A673 (cell line): Measurements from ENCODE around the gene MYPN. TPM values are rescaled to one million over a fixed set of nuclear protein-coding genes. Genes with fewer than 3 reads are reported as not detected.

Experiments
- BruUV-seq: library from RNA; stranded (reverse); fragments of 400-500 nt; replicated peaks from 2 replicates; lab custom pipeline; 2021; lab: Mats Ljungman, UMichigan
- CTCF ChIA-PET: fragments of 300-600 bp; sonication (Branson Sonifier 250); formaldehyde crosslinking; loops from one replicate; lab custom pipeline; 2022; ENCODE audit warnings: antibody characterized with exemption; lab: Charles Lee
- POLR2A ChIA-PET: fragments of 300-600 bp; sonication (Branson Sonifier 250); formaldehyde crosslinking; loops from one replicate; lab custom pipeline; 2022; ENCODE audit warnings: antibody characterized with exemption; ENCODE audit not compliant: low non-redundant PET; lab: Charles Lee
- DNase-seq: peaks from one replicate; pipeline ENCODE4 v3.0.0-alpha.2; 2015; ENCODE audit warnings: low spot score
- H3K27ac ChIP-seq: fragments of 200-600 bp; sonication (generic); 2 replicates; pipeline ENCODE4 v1.5.1; 2016; ENCODE audit warnings: mixed run types, low read depth, mild to moderate bottlenecking, mixed read lengths, antibody characterized with exemption, low read length; ENCODE audit not compliant: poor library complexity, severe bottlenecking
- H3K27me3 ChIP-seq: fragments of 200-600 bp; sonication (generic); replicated peaks from 2 replicates; pipeline ENCODE4 v1.6.1; 2017; ENCODE audit warnings: mixed run types, low read depth, mild to moderate bottlenecking, mixed read lengths, antibody characterized with exemption, low read length; ENCODE audit not compliant: insufficient read depth, poor library complexity
- H3K36me3 ChIP-seq: fragments of 200-600 bp; sonication (generic); 2 replicates; pipeline ENCODE4 v1.6.1; 2016; ENCODE audit warnings: mixed run types, mild to moderate bottlenecking, mixed read lengths, antibody characterized with exemption, low read length; ENCODE audit not compliant: insufficient read depth, poor library complexity, severe bottlenecking
- H3K4me1 ChIP-seq: fragments of 200-600 bp; sonication (generic); 2 replicates; pipeline ENCODE4 v1.6.1; 2017; ENCODE audit warnings: mixed run types, mild to moderate bottlenecking, mixed read lengths, antibody characterized with exemption, low read length; ENCODE audit not compliant: insufficient read depth, poor library complexity, severe bottlenecking
- H3K4me3 ChIP-seq: fragments of 200-600 bp; sonication (generic); 2 replicates; pipeline ENCODE4 v1.5.1; 2016; ENCODE audit warnings: low read depth, mixed run types, mild to moderate bottlenecking, mixed read lengths, low read length; ENCODE audit not compliant: poor library complexity, severe bottlenecking
- H3K9me3 ChIP-seq: fragments of 200-600 bp; sonication (generic); 2 replicates; pipeline ENCODE4 v1.6.1; 2016; ENCODE audit warnings: mixed run types, low read depth, mild to moderate bottlenecking, mixed read lengths, antibody characterized with exemption, low read length; ENCODE audit not compliant: poor library complexity, severe bottlenecking
- CTCF ChIP-seq: fragments of 300-800, 200-600 bp; sonication (generic); conservative IDR thresholded peaks from 2 replicates; pipeline ENCODE4 v1.5.1; 2017; ENCODE audit warnings: low read depth, mild to moderate bottlenecking, antibody characterized with exemption, low read length, moderate library complexity, mixed read lengths
- EZH2 ChIP-seq: fragments of 200-600 bp; sonication (generic); IDR thresholded peaks from 2 replicates; pipeline ENCODE4 v1.6.1; 2017; ENCODE audit warnings: borderline replicate concordance, low read depth, mild to moderate bottlenecking, mixed read lengths, antibody characterized with exemption, low read length; ENCODE audit not compliant: poor library complexity, severe bottlenecking
- intact Hi-C: fragments of 100-400 bp; cut with micrococcal nuclease; formaldehyde crosslinking; loops from one replicate; pipeline ENCODE4 v1.10.0; 2022; ENCODE audit not compliant: unreplicated experiment
- total RNA-seq: library from RNA; stranded (reverse); gene quantifications from 2 replicates; pipeline ENCODE4 v1.2.3, GENCODE V29; 2021

Gene MYPN
- total RNA-seq, 1 experiment from 2014 or later, result 1.7 TPM

GRCh38 chr10:68107651-68108050 is 1.6 kb upstream of the MYPN start:
- ChIA-PET CTCF (interaction anchor here (1.0 kb wide), 1 partner anchor 252 kb away, joined by 7 read pairs; no protein-coding TSS in a partner anchor), POLR2A (no interaction called here)
- H3K27ac ChIP-seq, result no peak overlapping the region
- no peaks in the 10 kb centered on the region for H3K27me3 ChIP-seq
- BruUV-seq, result no TSS peak
- H3K4me3 ChIP-seq, result no peak overlapping the region
- H3K36me3 ChIP-seq, result no peaks in the 10 kb centered on the region
- peaks cover 16% of the 10 kb centered on the region for H3K4me1 ChIP-seq
- H3K9me3 ChIP-seq, result no peaks in the 10 kb centered on the region
- DNase-seq, result no peak
- TF ChIP-seq CTCF, result no peak
- no peak for TF ChIP-seq EZH2
- intact Hi-C loops, result no loop called here

GRCh38 chr10:68108051-68108450 is 1.2 kb upstream of the MYPN start:
- Histone ChIP-seq H3K27me3 (no peaks in the 10 kb centered on the region), H3K9me3 (no peaks in the 10 kb centered on the region), H3K36me3 (no peaks in the 10 kb centered on the region), H3K4me3 (no peak overlapping the region), H3K27ac (no peak overlapping the region), H3K4me1 (peaks cover 16% of the 10 kb centered on the region)
- BruUV-seq, result no TSS peak
- ChIA-PET POLR2A (no interaction called here), CTCF (interaction anchor here (1.0 kb wide), 1 partner anchor 253 kb away, joined by 7 read pairs; no protein-coding TSS in a partner anchor)
- no peak for DNase-seq
- TF ChIP-seq EZH2 (no peak), CTCF (no peak)
- intact Hi-C loops, result no loop called here

GRCh38 chr10:68108653-68109052 is 635 bp upstream of the MYPN start:
- ChIA-PET CTCF (no interaction called here), POLR2A (no interaction called here)
- TF ChIP-seq CTCF, result no peak
- no peak for TF ChIP-seq EZH2
- Histone ChIP-seq H3K36me3 (no peaks in the 10 kb centered on the region), H3K4me1 (peaks cover 16% of the 10 kb centered on the region), H3K9me3 (no peaks in the 10 kb centered on the region), H3K27me3 (no peaks in the 10 kb centered on the region), H3K4me3 (no peak overlapping the region), H3K27ac (no peak overlapping the region)
- no peak for DNase-seq
- intact Hi-C loops, result no loop called here
- BruUV-seq, result no TSS peak
